Measurements from ENCODE around the gene AMPH. TPM values are rescaled to one million over a fixed set of nuclear protein-coding genes. Genes with fewer than 3 reads are reported as not detected.

Gene AMPH
- total and polyA plus RNA-seq, 7 donors, result 0.23 to 37.9 (median 2.5) TPM

- WGBS, 2 donors, result 83 to 87% methylated on average over 1 of the region's 1 CpG
- no peak for DNase-seq
- no peaks in the 10 kb centered on the region for H3K36me3 ChIP-seq
- H3K4me1 ChIP-seq, result peaks cover 0 to 2% (median 0%) of the 10 kb centered on the region in 4 donors
- intact Hi-C loops (cut with DNase I), result no loop called here
- H3K4me3 ChIP-seq, result no peak overlapping the region
- TF ChIP-seq POLR2AphosphoS5 (IDR thresholded peaks at IDR 0.05) (no peak), POLR2A (IDR thresholded peaks at IDR 0.05) (no peak), CTCF (IDR thresholded peaks at IDR 0.05) (no peak), EP300 (IDR thresholded peaks at IDR 0.05) (no peak)
- H3K27me3 ChIP-seq, result no peaks in the 10 kb centered on the region
- no peak overlapping the region for H3K27ac ChIP-seq
- peaks cover 0 to 5% (median 0%) of the 10 kb centered on the region in 4 donors for H3K9me3 ChIP-seq
Measured at GRCh38 chr7:38482521-38482920, 148.7 kb downstream of the AMPH start.

- TF ChIP-seq POLR2A (IDR thresholded peaks at IDR 0.05) (no peak), POLR2AphosphoS5 (IDR thresholded peaks at IDR 0.05) (no peak)
- intact Hi-C loops (cut with DNase I), result no loop called here
- 71 to 83% methylated on average over 2 of the region's 2 CpGs for WGBS, 2 donors
Measured at GRCh38 chr7:38481401-38481800, 149.8 kb downstream of the AMPH start.

GRCh38 chr7:38478404-38478803, 152.8 kb downstream of the AMPH start:
- H3K9me3 ChIP-seq, result peaks cover 0 to 4% (median 0%) of the 10 kb centered on the region in 4 donors
- 49 to 56% methylated on average over 3 of the region's 3 CpGs for WGBS, 2 donors
- no peak for DNase-seq
- no peak overlapping the region for H3K27ac ChIP-seq
- no peak overlapping the region for H3K4me3 ChIP-seq
- intact Hi-C loops (cut with DNase I), result no loop called here
- TF ChIP-seq CTCF (IDR thresholded peaks at IDR 0.05) (no peak), EP300 (IDR thresholded peaks at IDR 0.05) (no peak), POLR2AphosphoS5 (IDR thresholded peaks at IDR 0.05) (no peak), POLR2A (IDR thresholded peaks at IDR 0.05) (no peak)
- no peaks in the 10 kb centered on the region for H3K27me3 ChIP-seq
- no peaks in the 10 kb centered on the region for H3K36me3 ChIP-seq
- H3K4me1 ChIP-seq, result peaks cover 0 to 2% (median 0%) of the 10 kb centered on the region in 4 donors

More at GRCh38 chr7:38481401-38481800, 149.8 kb downstream of the AMPH start:
- Histone ChIP-seq H3K4me3 (no peak overlapping the region), H3K36me3 (no peaks in the 10 kb centered on the region), H3K27ac (no peak overlapping the region), H3K4me1 (peaks cover 0 to 2% (median 0%) of the 10 kb centered on the region in 4 donors), H3K9me3 (peaks cover 0 to 5% (median 0%) of the 10 kb centered on the region in 4 donors), H3K27me3 (no peaks in the 10 kb centered on the region)
- DNase-seq, result no peak

- Histone ChIP-seq H3K27me3 (no peaks in the 10 kb centered on the region), H3K36me3 (no peaks in the 10 kb centered on the region), H3K9me3 (no peaks in the 10 kb centered on the region), H3K27ac (no peak overlapping the region), H3K4me1 (peaks cover 0 to 2% (median 0%) of the 10 kb centered on the region in 4 donors), H3K4me3 (no peak overlapping the region)
- intact Hi-C loops (cut with DNase I), result no loop called here
- WGBS, 2 donors, result 95 to 98% methylated on average over 1 of the region's 1 CpG
- TF ChIP-seq EP300 (IDR thresholded peaks at IDR 0.05) (no peak), POLR2A (IDR thresholded peaks at IDR 0.05) (no peak), POLR2AphosphoS5 (IDR thresholded peaks at IDR 0.05) (no peak), CTCF (IDR thresholded peaks at IDR 0.05) (no peak)
- DNase-seq, result no peak
Measured at GRCh38 chr7:38477333-38477732, 153.8 kb downstream of the AMPH start.

GRCh38 chr7:38476764-38477163, 154.4 kb downstream of the AMPH start:
- H3K36me3 ChIP-seq, result no peaks in the 10 kb centered on the region
- no peaks in the 10 kb centered on the region for H3K27me3 ChIP-seq
- TF ChIP-seq EP300 (IDR thresholded peaks at IDR 0.05), result no peak
- TF ChIP-seq POLR2AphosphoS5 (IDR thresholded peaks at IDR 0.05), result no peak
- no peak for TF ChIP-seq CTCF (IDR thresholded peaks at IDR 0.05)
- no peak for TF ChIP-seq POLR2A (IDR thresholded peaks at IDR 0.05)
- DNase-seq, result no peak
- intact Hi-C loops (cut with DNase I), result no loop called here
- H3K9me3 ChIP-seq, result no peaks in the 10 kb centered on the region
- no peak overlapping the region for H3K4me3 ChIP-seq
- WGBS, 2 donors, result 86 to 89% methylated on average over 6 of the region's 6 CpGs
- H3K27ac ChIP-seq, result no peak overlapping the region
- H3K4me1 ChIP-seq, result peaks cover 0 to 2% (median 0%) of the 10 kb centered on the region in 4 donors
